ENCODE measurements around the gene FIG4. TPM values are rescaled to one million over a fixed set of nuclear protein-coding genes. Genes with fewer than 3 reads are reported as not detected.
A peak's percentile ranks its signal among the peaks of the same experiment; 100 is the strongest.

The FIG4 gene
- total RNA-seq, 1 experiment from 2014 or later, result 23.1 TPM

GRCh38 chr6:109853426-109853825 is 162.3 kb downstream of the FIG4 start:
- H2BK5ac ChIP-seq (ENCODE audit: insufficient read length, low read length), result no peak overlapping the region
- 0 out of 2 replicates have a peak overlapping the region, but pooled peaks have one; percentile 13 for H2BK15ac ChIP-seq (ENCODE audit: low read depth, low read length)
- H3K23ac ChIP-seq (ENCODE audit: insufficient read length, low read depth, low read length), result no peak overlapping the region
- no CpG with 5 or more reads among the region's 1 CpG for WGBS (ENCODE audit: extremely low coverage, insufficient read length, low lambda C conversion rate)
- DNase-seq, result no peak
- no peak overlapping the region for H4K5ac ChIP-seq (ENCODE audit: insufficient read length, low read depth, low read length)
- Mint-ChIP-seq H3K36me3 (ENCODE audit: insufficient read depth in 1 of 3, low read depth in 3 of 3) (peaks cover 0 to 4% (median 0%) of the 10 kb centered on the region in 3 experiments; a peak in 2 of 7 replicates), H3K27me3 (ENCODE audit: low read depth) (no peaks in the 10 kb centered on the region), H3K27ac (no peak overlapping the region; a peak in 1 of 7 replicates), H3K9me3 (peaks cover 0 to 3% of the 10 kb centered on the region in 2 experiments; a peak in 3 of 5 replicates), H3K4me3 (no peak overlapping the region), H3K4me1 (peaks cover 7 to 10% of the 10 kb centered on the region in 2 experiments)
- no peak overlapping the region for H2BK20ac ChIP-seq (ENCODE audit: low read depth, low read length, poor library complexity, severe bottlenecking)
- H3T11ph ChIP-seq (ENCODE audit: low read length), result no peak overlapping the region
- H2AFZ ChIP-seq (ENCODE audit: low read length), result no peak overlapping the region
- no peak overlapping the region for H3K9ac ChIP-seq (ENCODE audit: extremely low read depth, insufficient read length, low read length)
- H3K18ac ChIP-seq (ENCODE audit: insufficient read length, low read depth, low read length), result no peak overlapping the region
- H2BK12ac ChIP-seq (ENCODE audit: insufficient read length, low read depth, low read length), result no peak overlapping the region
- H2BK120ac ChIP-seq (ENCODE audit: low read depth, low read length, poor library complexity, severe bottlenecking), result no peak overlapping the region
- H4K8ac ChIP-seq (replicated peaks; ENCODE audit: insufficient read length, low read depth, low read length), result no peak overlapping the region
- no peak overlapping the region for H3K14ac ChIP-seq (ENCODE audit: insufficient read depth, low read length)
- H3K27me3 ChIP-seq (ENCODE audit: insufficient read depth, low read length), result no peaks in the 10 kb centered on the region
- H3K79me1 ChIP-seq (ENCODE audit: insufficient read depth, low read depth, low read length, poor library complexity, severe bottlenecking), result no peaks in the 10 kb centered on the region
- no peak overlapping the region for H3K56ac ChIP-seq (ENCODE audit: insufficient read length, low read depth, low read length)
- H3K4ac ChIP-seq (ENCODE audit: low read depth, low read length), result peak overlapping the region; percentile 75; the same call in 1 of the 2 replicates
- H2AK5ac ChIP-seq (ENCODE audit: insufficient read length, low read length), result peak overlapping the region; percentile 33
- H3K4me1 ChIP-seq (ENCODE audit: insufficient read depth, low read length), result no peaks in the 10 kb centered on the region; the same call in 1 of the 2 replicates
- no peaks in the 10 kb centered on the region for H3K23me2 ChIP-seq (ENCODE audit: insufficient read length, low read depth, low read length, poor library complexity, severe bottlenecking)
- H3K79me2 ChIP-seq (ENCODE audit: insufficient read depth, low read length), result no peaks in the 10 kb centered on the region
- H3K27ac ChIP-seq (ENCODE audit: insufficient read length, low read depth, low read length), result no peak overlapping the region
- no peak overlapping the region for H3K4me2 ChIP-seq (ENCODE audit: insufficient read depth, insufficient read length, low read length)
- no peaks in the 10 kb centered on the region for H4K20me1 ChIP-seq (ENCODE audit: control insufficient read depth, insufficient read depth, insufficient read length)
- H3K9me3 ChIP-seq (ENCODE audit: control insufficient read depth, low read depth, low read length), result no peaks in the 10 kb centered on the region
- H4K91ac ChIP-seq (ENCODE audit: insufficient read length, low read depth, low read length), result no peak overlapping the region
- TF ChIP-seq CTCF (conservative IDR thresholded peaks at IDR 0.05), result no peak
